Ishikawa (cell line): Measurements from ENCODE around the gene WWOX.

ENCODE experiments used
- TAF1 ChIP-seq: IDR thresholded peaks from 2 replicates; pipeline ENCODE4 v1.6.1; 2012; ENCODE audit warnings: low read depth, mild to moderate bottlenecking
- YY1 ChIP-seq: IDR thresholded peaks from 2 replicates; pipeline ENCODE4 v1.6.1; 2012; ENCODE audit warnings: low read depth

GRCh38 chr16:78490847-78491246 is 391.4 kb downstream of the WWOX start:
- TF ChIP-seq YY1 (no peak), TAF1 (no peak)
